SU-DHL-6 (cell line): ENCODE measurements around the gene PDE4D.
A peak's percentile ranks its signal among the peaks of the same experiment; 100 is the strongest.

Source experiments
- H2AFZ ChIP-seq: fragments of 200-600 bp; sonication (generic); 2 replicates; pipeline ENCODE4 v1.6.1; 2014; ENCODE audit warnings: low read depth, mild to moderate bottlenecking, moderate library complexity, mixed read lengths, antibody characterized with exemption, low read length; ENCODE audit not compliant: severe bottlenecking
- H3F3A ChIP-seq: fragments of 200-600 bp; shearing (Covaris generic); 2 replicates; pipeline ENCODE4 v1.6.0; 2016; ENCODE audit warnings: antibody characterized with exemption, mild to moderate bottlenecking; ENCODE audit not compliant: insufficient read depth
- H3K27ac ChIP-seq: fragments of 200-600 bp; sonication (generic); 2 replicates; pipeline ENCODE4 v1.5.1; 2016; ENCODE audit warnings: low read depth, mild to moderate bottlenecking, low read length, moderate library complexity, mixed read lengths
- H3K27me3 ChIP-seq: fragments of 200-600 bp; sonication (generic), shearing (Covaris generic); 2 replicates; pipeline ENCODE4 v1.6.0; 2014; ENCODE audit warnings: mild to moderate bottlenecking, low read length
- H3K36me3 ChIP-seq: fragments of 200-600 bp; sonication (generic); 2 replicates; pipeline ENCODE4 v1.6.1; 2014; ENCODE audit warnings: mild to moderate bottlenecking, low read length, mixed read lengths
- H3K4me2 ChIP-seq: fragments of 300-600, 200-600 bp; shearing (Covaris generic), sonication (generic); 2 replicates; pipeline ENCODE4 v1.6.0; 2014; ENCODE audit warnings: low read length, low read depth, mild to moderate bottlenecking; ENCODE audit not compliant: poor library complexity, severe bottlenecking
- H3K4me3 ChIP-seq: fragments of 200-600 bp; sonication (generic); 2 replicates; pipeline ENCODE4 v1.5.1; 2014; ENCODE audit warnings: antibody characterized with exemption, low read length, mild to moderate bottlenecking, mixed read lengths; ENCODE audit not compliant: insufficient read depth, poor library complexity, severe bottlenecking
- H3K79me2 ChIP-seq: fragments of 200-600 bp; sonication (generic); 2 replicates; pipeline ENCODE4 v1.6.1; 2014; ENCODE audit warnings: mild to moderate bottlenecking, low read length, moderate library complexity; ENCODE audit not compliant: insufficient read depth
- H3K9ac ChIP-seq: fragments of 200-600 bp; sonication (generic); 2 replicates; pipeline ENCODE4 v1.7.0; 2014; ENCODE audit warnings: mild to moderate bottlenecking, low read length
- H3K9me2 ChIP-seq: fragments of 200-600 bp; sonication (generic); replicated peaks from 2 replicates; pipeline ENCODE4 v1.6.1; 2014; ENCODE audit warnings: low read length; ENCODE audit not compliant: insufficient read depth
- H3K9me3 ChIP-seq: fragments of 200-600 bp; sonication (generic); 2 replicates; pipeline ENCODE4 v1.6.1; 2014; ENCODE audit warnings: low read length, mixed read lengths; ENCODE audit not compliant: insufficient read depth
- H4K20me1 ChIP-seq: fragments of 200-600 bp; sonication (generic); 2 replicates; pipeline ENCODE4 v1.6.1; 2014; ENCODE audit warnings: low read depth, mild to moderate bottlenecking, antibody characterized with exemption, low read length, moderate library complexity, mixed read lengths
- CTCF ChIP-seq: fragments of 200-600 bp; sonication (generic); IDR thresholded peaks from one replicate; pipeline ENCODE4 v1.5.1; 2017; ENCODE audit warnings: antibody characterized with exemption, mild to moderate bottlenecking, low read length, moderate library complexity; ENCODE audit not compliant: insufficient read depth, poor library complexity, severe bottlenecking
- EZH2phosphoT487 ChIP-seq: fragments of 200-600 bp; sonication (generic), shearing (Covaris generic); conservative IDR thresholded peaks from 2 replicates; pipeline ENCODE4 v1.6.1; 2018; ENCODE audit warnings: mild to moderate bottlenecking, antibody characterized with exemption, low read length, moderate library complexity, mixed read lengths

The PDE4D gene

GRCh38 chr5:59390989-59391388 lies 502.5 kb downstream of the PDE4D start:
- H3K9ac ChIP-seq: no peak overlapping the region
- H3K27ac ChIP-seq: no peak overlapping the region
- H3K4me3 ChIP-seq: no peak overlapping the region
- no peaks in the 10 kb centered on the region for H4K20me1 ChIP-seq
- H3F3A ChIP-seq: no peaks in the 10 kb centered on the region
- no peaks in the 10 kb centered on the region for H3K27me3 ChIP-seq
- TF ChIP-seq CTCF (no peak), EZH2phosphoT487 (no peak)
- H2AFZ ChIP-seq: no peak overlapping the region
- no peaks in the 10 kb centered on the region for H3K36me3 ChIP-seq
- no peaks in the 10 kb centered on the region for H3K9me3 ChIP-seq
- no peaks in the 10 kb centered on the region for H3K9me2 ChIP-seq
- H3K79me2 ChIP-seq: no peaks in the 10 kb centered on the region
- no peak overlapping the region for H3K4me2 ChIP-seq

GRCh38 chr5:59390074-59390659 lies 503.4 kb downstream of the PDE4D start:
- Histone ChIP-seq H3K9me3 (no peaks in the 10 kb centered on the region), H3K79me2 (no peaks in the 10 kb centered on the region), H4K20me1 (no peaks in the 10 kb centered on the region), H3K27me3 (no peaks in the 10 kb centered on the region), H3K9me2 (no peaks in the 10 kb centered on the region), H2AFZ (no peak overlapping the region), H3F3A (no peaks in the 10 kb centered on the region), H3K27ac (no peak overlapping the region), H3K36me3 (no peaks in the 10 kb centered on the region), H3K4me3 (no peak overlapping the region), H3K9ac (no peak overlapping the region), H3K4me2 (no peak overlapping the region)
- TF ChIP-seq EZH2phosphoT487: no peak
- peak; percentile 57 for TF ChIP-seq CTCF

- no peaks in the 10 kb centered on the region for H3K9me3 ChIP-seq
- no peaks in the 10 kb centered on the region for H3K79me2 ChIP-seq
- H3K9ac ChIP-seq: no peak overlapping the region
- H3K9me2 ChIP-seq: no peaks in the 10 kb centered on the region
- no peak overlapping the region for H3K4me3 ChIP-seq
- H3K4me2 ChIP-seq: no peak overlapping the region
- no peaks in the 10 kb centered on the region for H3K27me3 ChIP-seq
- no peak overlapping the region for H3K27ac ChIP-seq
- no peaks in the 10 kb centered on the region for H4K20me1 ChIP-seq
- no peak for TF ChIP-seq EZH2phosphoT487
- no peak for TF ChIP-seq CTCF
- no peak overlapping the region for H2AFZ ChIP-seq
- H3F3A ChIP-seq: no peaks in the 10 kb centered on the region
- no peaks in the 10 kb centered on the region for H3K36me3 ChIP-seq
Measured at GRCh38 chr5:59387127-59387526, 506.4 kb downstream of the PDE4D start.
